SK-N-SH (cell line): ENCODE data around the gene AVPR2. TPM values are rescaled to one million over a fixed set of nuclear protein-coding genes. Genes with fewer than 3 reads are reported as not detected.

Experiments used
- CTCF ChIA-PET: fragments of 300-600, 350-600 bp; formaldehyde crosslinking; extraction: SDS; loops from one replicate; lab custom pipeline; 2021; lab: Yijun Ruan, JAX
- POLR2A ChIA-PET: fragments of 350-600 bp; sonication (Branson Sonifier 250); formaldehyde crosslinking; extraction: SDS; loops from one replicate; lab custom pipeline; 2020; ENCODE audit warnings: antibody characterized with exemption, inconsistent platforms; lab: Yijun Ruan, JAX
- DNase-seq: peaks from one replicate; pipeline ENCODE4 v3.0.0; 2012
- H2AFZ ChIP-seq: fragments of 200-600 bp; sonication (generic); 2 replicates; pipeline ENCODE4 v1.8.1; 2016; ENCODE audit warnings: antibody characterized with exemption, mild to moderate bottlenecking, low read depth
- H3F3A ChIP-seq: fragments of 200-600 bp; sonication (generic); replicated peaks from 2 replicates; pipeline ENCODE3; 2016; ENCODE audit warnings: antibody characterized with exemption, mild to moderate bottlenecking; ENCODE audit not compliant: insufficient read depth
- H3K27ac ChIP-seq, 2 experiments: fragments of 200-500 bp in 1 of 2; fragments of 200-600 bp in 1 of 2; sonication (Bioruptor generic) in 1 of 2; sonication (generic), shearing (Covaris generic) in 1 of 2; 2 replicates each; pipeline versions ENCODE4 v1.5.1 to v1.6.1; 2014 to 2016; ENCODE audit warnings: low read depth in 2 of 2, inconsistent platforms in 1 of 2, low read length in 1 of 2, mild to moderate bottlenecking in 1 of 2, mixed read lengths in 1 of 2
- H3K27me3 ChIP-seq: fragments of 200-600 bp; sonication (generic), shearing (Covaris generic); 2 replicates; pipeline ENCODE4 v1.6.1; 2016; ENCODE audit warnings: mixed run types; ENCODE audit not compliant: insufficient read depth
- H3K36me3 ChIP-seq, 2 experiments: fragments of 200-500 bp in 1 of 2; fragments of 200-600 bp in 1 of 2; sonication (Bioruptor generic) in 1 of 2; sonication (generic) in 1 of 2; replicated peaks in 1 of 2; 2 replicates each; pipeline versions ENCODE3 to v1.5.1; 2014 to 2016; ENCODE audit warnings: low read length in 1 of 2, mild to moderate bottlenecking in 1 of 2; ENCODE audit not compliant: insufficient read depth in 2 of 2, control insufficient read depth in 1 of 2
- H3K4me1 ChIP-seq, 2 experiments: fragments of 200-500 bp in 1 of 2; fragments of 200-600 bp in 1 of 2; sonication (Bioruptor generic) in 1 of 2; sonication (generic), shearing (Covaris generic) in 1 of 2; 2 replicates each; pipeline versions ENCODE4 v1.5.1 to v1.6.1; 2014 to 2016; ENCODE audit warnings: low read depth in 1 of 2, low read length in 1 of 2, mixed run types in 1 of 2; ENCODE audit not compliant: insufficient read depth in 2 of 2, control insufficient read depth in 1 of 2
- H3K4me2 ChIP-seq: fragments of 200-600 bp; sonication (generic), shearing (Covaris generic); 2 replicates; pipeline ENCODE4 v1.6.1; 2017; ENCODE audit warnings: mixed run types
- H3K4me3 ChIP-seq, 2 experiments: fragments of 200-500 bp in 1 of 2; fragments of 200-600 bp in 1 of 2; sonication (Bioruptor generic) in 1 of 2; sonication (generic), shearing (Covaris generic) in 1 of 2; 2 replicates each; pipeline versions ENCODE4 v1.5.1 to v1.8.1; 2014 to 2016; ENCODE audit warnings: low read depth in 2 of 2, inconsistent platforms in 1 of 2, low read length in 1 of 2, mild to moderate bottlenecking in 1 of 2, mixed read lengths in 1 of 2, moderate library complexity in 1 of 2
- H3K79me2 ChIP-seq: fragments of 200-600 bp; sonication (generic); 2 replicates; pipeline ENCODE4 v1.8.1; 2017; ENCODE audit warnings: mild to moderate bottlenecking; ENCODE audit not compliant: insufficient read depth
- H3K9ac ChIP-seq: fragments of 200-600 bp; sonication (generic); 2 replicates; pipeline ENCODE4 v1.6.1; 2017; ENCODE audit warnings: mixed run types
- H3K9me2 ChIP-seq: fragments of 200-600 bp; sonication (generic); 2 replicates; pipeline ENCODE4 v1.6.1; 2017; ENCODE audit warnings: mixed run types
- H3K9me3 ChIP-seq: fragments of 200-600 bp; sonication (generic); 2 replicates; pipeline ENCODE4 v1.6.1; 2017; ENCODE audit warnings: mixed run types, mild to moderate bottlenecking, moderate library complexity
- H4K20me1 ChIP-seq: fragments of 200-600 bp; sonication (generic); 2 replicates; pipeline ENCODE4 v1.6.1; 2017; ENCODE audit warnings: mild to moderate bottlenecking, mixed run types; ENCODE audit not compliant: insufficient read depth
- CHD2 ChIP-seq: fragments of 150-350 bp; IDR thresholded peaks from 2 replicates; pipeline ENCODE4 v1.6.1; 2018; ENCODE audit warnings: low read length; ENCODE audit not compliant: partially characterized antibody
- ELF1 ChIP-seq: IDR thresholded peaks from 2 replicates; pipeline ENCODE4 v1.4.0; 2012
- EP300 ChIP-seq, 2 experiments: IDR thresholded peaks; 2 replicates each; pipeline versions ENCODE4 v1.4.0 to v1.6.1; 2012; ENCODE audit warnings: borderline replicate concordance in 1 of 2, low read depth in 1 of 2, low read length in 1 of 2
- FOSL2 ChIP-seq: IDR thresholded peaks from 2 replicates; pipeline ENCODE4 v1.4.0; 2012; ENCODE audit warnings: low read depth, mild to moderate bottlenecking, moderate library complexity, borderline replicate concordance
- FOXM1 ChIP-seq: IDR thresholded peaks from 2 replicates; pipeline ENCODE4 v1.4.0; 2012; ENCODE audit warnings: low read depth, mild to moderate bottlenecking
- MXI1 ChIP-seq: IDR thresholded peaks from 2 replicates; pipeline ENCODE4 v1.6.1; 2012; ENCODE audit warnings: mild to moderate bottlenecking, low read depth, low read length, improper control_type of control experiment
- NRF1 ChIP-seq: IDR thresholded peaks from 2 replicates; pipeline ENCODE4 v1.6.1; 2012; ENCODE audit warnings: low read depth, mild to moderate bottlenecking, low read length
- PBX3 ChIP-seq: IDR thresholded peaks from 2 replicates; pipeline ENCODE4; 2012
- POLR2AphosphoS5 ChIP-seq: IDR thresholded peaks from 2 replicates; pipeline ENCODE4 v1.6.1; 2012; ENCODE audit warnings: low read depth, low read length
- RFX5 ChIP-seq: IDR thresholded peaks from 2 replicates; pipeline ENCODE4 v1.6.1; 2012; ENCODE audit warnings: mild to moderate bottlenecking, improper control_type of control experiment, low read length
- SMC3 ChIP-seq: IDR thresholded peaks from 2 replicates; pipeline ENCODE4 v1.6.1; 2012; ENCODE audit warnings: low read depth, low read length, improper control_type of control experiment
- TCF12 ChIP-seq: IDR thresholded peaks from 2 replicates; pipeline ENCODE4 v1.4.0; 2012
- USF2 ChIP-seq: fragments of 150-350 bp; IDR thresholded peaks from 2 replicates; pipeline ENCODE4 v1.6.1; 2017; ENCODE audit warnings: antibody characterized with exemption, low read length, low read depth, borderline replicate concordance
- WGBS: methylation state at CpG from one replicate; pipeline ENCODE4 v1.1.6; 2017; ENCODE audit warnings: low lambda C conversion rate; 5-methylcytosine and 5-hydroxymethylcytosine counted together
- polyA plus RNA-seq, 3 experiments: library from polyadenylated mRNA; depleted of rRNA; stranded (reverse); fragments of >200 nt; gene quantifications; 2 replicates each; pipeline ENCODE4 v1.2.3, GENCODE V29; 2012
- TF ChIP-seq, protein P1 (sequence below): IDR thresholded peaks from 2 replicates; pipeline ENCODE4 v1.4.0; 2012; ENCODE audit warnings: low read depth, borderline replicate concordance
- TF ChIP-seq, protein P2 (sequence below): IDR thresholded peaks from 2 replicates; pipeline ENCODE4 v1.4.0; 2012; ENCODE audit warnings: low read depth, borderline replicate concordance

Gene AVPR2
- polyA plus RNA-seq, 1 of the 3 experiments (the other 2 are of a cell fraction), result not detected

GRCh38 chrX:153874366-153875125 lies 29.9 kb upstream of the AVPR2 start:
- no peak for DNase-seq
- no peak overlapping the region for H2AFZ ChIP-seq
- H3F3A ChIP-seq, result no peaks in the 10 kb centered on the region
- CTCF ChIA-PET, result interaction anchor here (1.1 to 1.8 kb wide), 3 partner anchors 49 to 53 kb away, joined by 3 to 6 read pairs (median 4); no protein-coding TSS in a partner anchor
- no peak overlapping the region for H3K9ac ChIP-seq
- peaks cover 0 to 54% of the 10 kb centered on the region in 2 experiments; a peak in 1 of 4 replicates for H3K4me1 ChIP-seq
- peak overlapping the region in 1 of 2 experiments; percentile 92; a peak in 2 of 4 replicates for H3K27ac ChIP-seq
- POLR2A ChIA-PET, result interaction anchor here (1.0 to 1.6 kb wide), 2 partner anchors 10 to 33 kb away, joined by 3 to 5 read pairs; no protein-coding TSS in a partner anchor
- TF ChIP-seq PBX3 (no peak), TCF12 (no peak), CHD2 (no peak), EP300 (IDR thresholded peaks at IDR 0.05; ENCODE audit: borderline replicate concordance in 1 of 2, low read depth in 1 of 2, low read length in 1 of 2) (no peak), FOSL2 (no peak), ELF1 (no peak), POLR2AphosphoS5 (no peak), RFX5 (no peak), SMC3 (no peak), FOXM1 (no peak), MXI1 (no peak), NRF1 (no peak), USF2 (no peak)
- TF ChIP-seq, protein P1, sequence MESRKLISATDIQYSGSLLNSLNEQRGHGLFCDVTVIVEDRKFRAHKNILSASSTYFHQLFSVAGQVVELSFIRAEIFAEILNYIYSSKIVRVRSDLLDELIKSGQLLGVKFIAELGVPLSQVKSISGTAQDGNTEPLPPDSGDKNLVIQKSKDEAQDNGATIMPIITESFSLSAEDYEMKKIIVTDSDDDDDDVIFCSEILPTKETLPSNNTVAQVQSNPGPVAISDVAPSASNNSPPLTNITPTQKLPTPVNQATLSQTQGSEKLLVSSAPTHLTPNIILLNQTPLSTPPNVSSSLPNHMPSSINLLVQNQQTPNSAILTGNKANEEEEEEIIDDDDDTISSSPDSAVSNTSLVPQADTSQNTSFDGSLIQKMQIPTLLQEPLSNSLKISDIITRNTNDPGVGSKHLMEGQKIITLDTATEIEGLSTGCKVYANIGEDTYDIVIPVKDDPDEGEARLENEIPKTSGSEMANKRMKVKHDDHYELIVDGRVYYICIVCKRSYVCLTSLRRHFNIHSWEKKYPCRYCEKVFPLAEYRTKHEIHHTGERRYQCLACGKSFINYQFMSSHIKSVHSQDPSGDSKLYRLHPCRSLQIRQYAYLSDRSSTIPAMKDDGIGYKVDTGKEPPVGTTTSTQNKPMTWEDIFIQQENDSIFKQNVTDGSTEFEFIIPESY, result no peak
- TF ChIP-seq, protein P2, sequence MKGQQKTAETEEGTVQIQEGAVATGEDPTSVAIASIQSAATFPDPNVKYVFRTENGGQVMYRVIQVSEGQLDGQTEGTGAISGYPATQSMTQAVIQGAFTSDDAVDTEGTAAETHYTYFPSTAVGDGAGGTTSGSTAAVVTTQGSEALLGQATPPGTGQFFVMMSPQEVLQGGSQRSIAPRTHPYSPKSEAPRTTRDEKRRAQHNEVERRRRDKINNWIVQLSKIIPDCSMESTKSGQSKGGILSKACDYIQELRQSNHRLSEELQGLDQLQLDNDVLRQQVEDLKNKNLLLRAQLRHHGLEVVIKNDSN, result no peak
- peak overlapping the region in 1 of 2 experiments; percentile 34; a peak in 2 of 4 replicates for H3K4me3 ChIP-seq
- H3K9me2 ChIP-seq, result no peaks in the 10 kb centered on the region
- peaks cover 7% of the 10 kb centered on the region; the same call in 1 of the 2 replicates for H4K20me1 ChIP-seq
- no peak overlapping the region for H3K4me2 ChIP-seq
- 49% methylated on average over 13 of the region's 13 CpGs for WGBS
- no peaks in the 10 kb centered on the region for H3K36me3 ChIP-seq
- no peaks in the 10 kb centered on the region for H3K9me3 ChIP-seq
- no peaks in the 10 kb centered on the region for H3K79me2 ChIP-seq
- peaks cover 9% of the 10 kb centered on the region; the same call in 1 of the 2 replicates for H3K27me3 ChIP-seq
